Activated T-cell treated with anti-CD3 and anti-CD28 coated beads for 1 hour (primary cell): Measurements from ENCODE around the gene HOXA6.
A peak's percentile ranks its signal among the peaks of the same experiment; 100 is the strongest.

ENCODE experiments used
- DNase-seq: peaks from one replicate; pipeline ENCODE4 v3.0.0-alpha.2; 2020; ENCODE audit warnings: low read depth

The HOXA6 gene

GRCh38 chr7:27147199-27148030, at the start of gene HOXA6:
TSS of gene HOXA6 (minus strand) at chr7:27147774. CDS start at chr7:27147749, 25 bp downstream.
- no peak for DNase-seq

GRCh38 chr7:27196287-27196767, 48.8 kb upstream of the HOXA6 start:
- peak; percentile 83 for DNase-seq

- no peak for DNase-seq
These were observed 47.3 kb upstream of the HOXA6 start for GRCh38 chr7:27194686-27195379.

GRCh38 chr7:27194002-27194352, 46.4 kb upstream of the HOXA6 start:
- DNase-seq: no peak

- DNase-seq: no peak
These were observed 45.9 kb upstream of the HOXA6 start for GRCh38 chr7:27193335-27194001.

- no peak for DNase-seq
These were observed 45.2 kb upstream of the HOXA6 start for GRCh38 chr7:27192546-27193334.

- no peak for DNase-seq
These were observed 44.4 kb upstream of the HOXA6 start for GRCh38 chr7:27191833-27192545.

- DNase-seq: no peak
These were observed 43.7 kb upstream of the HOXA6 start for GRCh38 chr7:27191161-27191731.

GRCh38 chr7:27189997-27190748, 42.6 kb upstream of the HOXA6 start:
- DNase-seq: no peak

GRCh38 chr7:27189295-27189996, 41.9 kb upstream of the HOXA6 start:
- no peak for DNase-seq

GRCh38 chr7:27188386-27189294, 41.1 kb upstream of the HOXA6 start:
- no peak for DNase-seq

GRCh38 chr7:27187475-27188385, 40.2 kb upstream of the HOXA6 start:
- no peak for DNase-seq

- DNase-seq: no peak
These were observed 39.3 kb upstream of the HOXA6 start for GRCh38 chr7:27186668-27187474.

GRCh38 chr7:27185854-27186667, 38.5 kb upstream of the HOXA6 start:
- no peak for DNase-seq

- no peak for DNase-seq
These were observed 37.7 kb upstream of the HOXA6 start, which contains the start of gene HOXA11 for GRCh38 chr7:27185013-27185853. TSS of gene HOXA11 (minus strand) at chr7:27185232. CDS start at chr7:27185144, 88 bp downstream.
